ENCODE measurements around the gene TLCD5. TPM values are rescaled to one million over a fixed set of nuclear protein-coding genes. Genes with fewer than 3 reads are reported as not detected.

Gene TLCD5
- total RNA-seq, 6 experiments from 2014 or later, result 0.07 to 1.3 (median 0.38) TPM

DNA sequence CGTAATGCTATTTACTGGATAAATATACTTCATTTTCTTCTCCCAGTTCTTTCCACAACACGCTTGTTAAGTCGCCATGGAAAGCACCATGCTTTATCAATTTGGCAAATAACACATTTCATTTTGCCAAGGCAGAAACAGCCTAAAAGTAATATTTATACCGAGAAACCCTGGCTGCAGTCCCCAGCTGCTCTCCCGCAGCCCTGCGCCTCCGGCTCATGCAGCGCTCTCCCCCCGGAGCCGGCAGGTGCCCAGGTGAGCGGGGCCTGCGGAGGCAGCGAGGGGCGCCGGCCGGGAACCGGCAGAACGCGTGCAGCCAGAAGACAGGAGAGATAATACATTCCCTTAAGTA lies 10.4 kb downstream of the TLCD5 start:
- H3K4me1 ChIP-seq, result peaks cover 0 to 14% (median 0%) of the 10 kb centered on the region in 4 donors
- H3K36me3 ChIP-seq, result no peaks in the 10 kb centered on the region
- H3K27me3 ChIP-seq, result no peaks in the 10 kb centered on the region
- peak overlapping the region; percentile 77 to 87 (median 86) for H3K4me3 ChIP-seq
- peak overlapping the region; percentile 93 to 99 (median 97) for H3K27ac ChIP-seq
- H3K9me3 ChIP-seq, result no peaks in the 10 kb centered on the region
- TF ChIP-seq POLR2A (IDR thresholded peaks at IDR 0.05), result no peak
- TF ChIP-seq, protein P1, sequence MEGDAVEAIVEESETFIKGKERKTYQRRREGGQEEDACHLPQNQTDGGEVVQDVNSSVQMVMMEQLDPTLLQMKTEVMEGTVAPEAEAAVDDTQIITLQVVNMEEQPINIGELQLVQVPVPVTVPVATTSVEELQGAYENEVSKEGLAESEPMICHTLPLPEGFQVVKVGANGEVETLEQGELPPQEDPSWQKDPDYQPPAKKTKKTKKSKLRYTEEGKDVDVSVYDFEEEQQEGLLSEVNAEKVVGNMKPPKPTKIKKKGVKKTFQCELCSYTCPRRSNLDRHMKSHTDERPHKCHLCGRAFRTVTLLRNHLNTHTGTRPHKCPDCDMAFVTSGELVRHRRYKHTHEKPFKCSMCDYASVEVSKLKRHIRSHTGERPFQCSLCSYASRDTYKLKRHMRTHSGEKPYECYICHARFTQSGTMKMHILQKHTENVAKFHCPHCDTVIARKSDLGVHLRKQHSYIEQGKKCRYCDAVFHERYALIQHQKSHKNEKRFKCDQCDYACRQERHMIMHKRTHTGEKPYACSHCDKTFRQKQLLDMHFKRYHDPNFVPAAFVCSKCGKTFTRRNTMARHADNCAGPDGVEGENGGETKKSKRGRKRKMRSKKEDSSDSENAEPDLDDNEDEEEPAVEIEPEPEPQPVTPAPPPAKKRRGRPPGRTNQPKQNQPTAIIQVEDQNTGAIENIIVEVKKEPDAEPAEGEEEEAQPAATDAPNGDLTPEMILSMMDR (IDR thresholded peaks at IDR 0.05), result no peak
- intact Hi-C loops (cut with DNase I), result no loop called here
- 0% methylated on average over 19 of the region's 19 CpGs for WGBS (ENCODE audit: insufficient coverage, low coverage, low lambda C conversion rate, missing lambda C conversion rate)
- DNase-seq (no peak), ATAC-seq (peak; percentile 21 to 34 (median 31))

DNA sequence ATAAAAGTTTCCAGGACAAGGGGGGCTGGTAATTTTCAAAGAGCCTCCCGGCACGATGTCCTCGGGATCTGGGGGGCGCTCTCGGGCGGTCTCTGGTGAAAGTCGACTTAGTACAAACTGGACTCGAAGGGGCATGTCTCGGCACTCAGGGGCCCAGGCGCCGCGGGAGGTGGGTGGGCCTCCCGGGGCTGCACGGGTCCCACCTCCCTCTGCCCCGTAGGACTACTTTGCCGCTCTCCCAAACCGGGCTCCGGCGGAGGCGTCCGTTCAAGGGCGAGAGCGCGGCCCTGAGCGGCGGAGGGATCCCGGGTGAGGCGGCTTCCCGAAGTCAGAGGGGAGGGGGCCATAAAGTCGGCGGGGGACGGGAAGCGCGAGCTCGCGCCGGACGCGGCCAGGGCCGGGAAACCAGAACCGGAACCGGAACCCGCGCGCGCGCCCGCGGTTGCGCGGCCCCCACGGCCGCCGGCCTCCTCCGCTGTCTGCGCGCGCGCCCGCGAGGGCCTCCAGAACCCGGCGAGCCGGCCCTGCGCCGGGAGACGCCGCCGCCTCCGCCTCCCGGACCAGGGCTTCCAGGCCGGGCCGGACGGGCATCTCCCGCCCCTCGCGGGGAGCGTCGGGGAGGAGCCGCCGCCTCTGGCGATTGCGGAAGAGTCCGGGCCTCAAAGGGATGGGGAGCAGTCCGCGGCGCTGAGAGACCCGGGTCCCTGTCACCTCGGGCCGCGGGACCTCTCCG lies 11.0 kb downstream of the TLCD5 start, which contains the start of gene ARHGEF12:
Gene ARHGEF12 (plus strand): TSS at position 506 of the 733 bp plus-strand sequence. CDS start 831 bp downstream, outside the sequence.
- H3K4me1 ChIP-seq, result peaks cover 0 to 18% (median 0%) of the 10 kb centered on the region in 4 donors
- DNase-seq (peak; percentile 96 to 97 (median 96)), ATAC-seq (peak; percentile 58 to 80 (median 77))
- H3K9me3 ChIP-seq, result no peaks in the 10 kb centered on the region
- under 1% methylated on average over 27 of the region's 92 CpGs for WGBS (ENCODE audit: insufficient coverage, low coverage, low lambda C conversion rate, missing lambda C conversion rate)
- intact Hi-C loops (cut with DNase I), result no loop called here
- no peaks in the 10 kb centered on the region for H3K36me3 ChIP-seq
- H3K27me3 ChIP-seq, result no peaks in the 10 kb centered on the region
- H3K4me3 ChIP-seq, result peak within 1 kb of the TSS; percentile 77 to 87 (median 86)
- peak within 1 kb of the TSS; percentile 95 to 99 (median 97) for H3K27ac ChIP-seq
- TF ChIP-seq, protein P1 (IDR thresholded peaks at IDR 0.05), result peak in 3 of 4 donors; percentile 21 to 28 (median 21)
- TF ChIP-seq POLR2A (IDR thresholded peaks at IDR 0.05), result peak; percentile 96

DNA sequence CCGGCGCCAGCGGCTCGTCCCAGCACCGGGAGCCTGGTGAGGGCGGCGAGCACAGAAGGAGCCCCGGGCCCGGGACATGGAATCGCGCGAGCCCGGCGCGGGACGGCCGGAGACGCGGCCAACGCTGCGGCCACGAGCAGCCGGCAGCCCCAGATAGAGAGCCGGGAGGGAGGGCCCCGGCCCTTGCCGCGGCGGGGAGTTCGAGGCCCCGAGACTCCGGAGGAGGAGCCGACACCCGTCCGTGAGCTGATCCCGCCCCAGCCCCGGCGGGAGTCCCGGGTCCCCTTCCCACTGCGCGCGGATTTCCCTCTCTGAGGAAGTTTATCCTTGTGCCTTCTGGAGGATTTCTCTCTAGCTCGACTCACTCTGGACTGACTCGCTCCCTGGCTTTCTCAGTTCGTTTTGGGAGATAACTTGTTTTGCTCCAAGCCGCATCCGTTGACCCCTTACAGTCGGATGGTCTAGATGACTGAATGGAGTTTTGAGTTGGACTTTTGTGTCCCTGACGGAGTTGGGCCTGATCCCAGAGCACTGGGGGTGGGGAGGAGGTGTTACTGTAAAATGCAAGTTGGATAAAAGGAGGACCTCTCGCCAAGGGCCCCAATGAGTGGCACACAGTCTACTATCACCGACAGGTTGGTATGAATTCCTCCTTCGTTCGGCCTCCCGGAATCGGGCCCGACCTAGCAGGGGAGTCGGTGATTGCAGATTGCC lies 11.7 kb downstream of the TLCD5 start:
- WGBS (ENCODE audit: insufficient coverage, low coverage, low lambda C conversion rate, missing lambda C conversion rate), result 1% methylated on average over 14 of the region's 56 CpGs

DNA sequence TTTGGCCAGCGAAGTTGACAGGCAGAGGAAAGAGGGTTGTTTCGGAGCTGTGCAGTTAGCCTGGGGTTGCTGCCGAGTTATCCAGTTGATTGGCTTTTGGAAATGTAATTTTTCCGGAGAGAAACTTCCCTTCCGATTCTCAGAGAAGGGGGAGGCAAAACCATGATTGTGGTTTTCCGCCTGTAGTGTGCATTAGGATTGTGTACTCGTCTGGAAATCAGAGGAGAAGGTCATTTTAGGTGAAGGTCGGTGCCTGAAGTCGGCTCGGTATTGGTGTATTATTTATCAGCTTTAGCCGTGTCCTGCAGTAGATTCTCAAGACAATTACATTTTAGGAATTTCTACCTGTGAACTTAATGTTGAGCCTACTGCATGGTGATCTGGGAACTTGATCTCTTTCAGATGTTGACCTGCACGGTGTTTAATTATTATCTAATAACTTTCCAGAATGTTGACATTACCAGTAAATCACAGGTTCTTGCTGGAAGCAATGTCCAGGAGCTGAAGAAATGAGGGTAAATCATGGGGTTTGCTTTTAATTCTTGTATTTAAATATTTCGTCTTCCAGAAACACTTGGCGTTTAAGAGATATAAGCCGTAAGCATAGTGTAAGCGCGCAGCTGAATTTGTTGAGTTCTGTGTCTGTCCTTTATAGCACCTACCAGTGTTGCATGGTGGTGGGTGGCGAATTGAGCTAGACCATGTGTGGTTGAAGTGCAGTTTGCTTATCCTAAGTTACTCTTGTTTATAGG lies 12.4 kb downstream of the TLCD5 start:
- TF ChIP-seq POLR2A (IDR thresholded peaks at IDR 0.05), result no peak
- TF ChIP-seq, protein P1 (IDR thresholded peaks at IDR 0.05), result no peak
- ATAC-seq, result peak; percentile 13 to 46 (median 16)
- WGBS (ENCODE audit: insufficient coverage, low coverage, low lambda C conversion rate, missing lambda C conversion rate), result 8% methylated on average over 18 of the region's 18 CpGs
- Histone ChIP-seq H3K27ac (peak overlapping the region; percentile 95 to 99 (median 97)), H3K36me3 (no peaks in the 10 kb centered on the region), H3K27me3 (no peaks in the 10 kb centered on the region), H3K4me3 (peak overlapping the region; percentile 77 to 87 (median 86)), H3K9me3 (no peaks in the 10 kb centered on the region), H3K4me1 (peaks cover 0 to 27% (median 5%) of the 10 kb centered on the region in 4 donors)
- intact Hi-C loops (cut with DNase I), result no loop called here
- DNase-seq, result no peak

More for the DNA sequence above, 11.7 kb downstream of the TLCD5 start:
- H3K27ac ChIP-seq, result peak overlapping the region; percentile 95 to 99 (median 97)
- H3K4me1 ChIP-seq, result peaks cover 0 to 21% (median 3%) of the 10 kb centered on the region in 4 donors
- no peak for TF ChIP-seq POLR2A (IDR thresholded peaks at IDR 0.05)
- TF ChIP-seq, protein P1 (IDR thresholded peaks at IDR 0.05), result no peak
- ATAC-seq (peak; percentile 29 to 44 (median 42)), DNase-seq (peak; percentile 71 to 82 (median 73))
- H3K9me3 ChIP-seq, result no peaks in the 10 kb centered on the region
- H3K4me3 ChIP-seq, result peak overlapping the region; percentile 77 to 87 (median 86)
- H3K36me3 ChIP-seq, result no peaks in the 10 kb centered on the region
- no peaks in the 10 kb centered on the region for H3K27me3 ChIP-seq
- intact Hi-C loops (cut with DNase I), result no loop called here

Data from right lobe of liver (tissue), 6 donors.